ENCODE data around the gene GTF2F2. TPM values are rescaled to one million over a fixed set of nuclear protein-coding genes. Genes with fewer than 3 reads are reported as not detected.

Gene GTF2F2
- total and polyA plus RNA-seq, 2 donors (not counting 3 experiments of a cell fraction or from before 2014, with no cell fraction given), result 7.5 to 23.6 TPM

DNA sequence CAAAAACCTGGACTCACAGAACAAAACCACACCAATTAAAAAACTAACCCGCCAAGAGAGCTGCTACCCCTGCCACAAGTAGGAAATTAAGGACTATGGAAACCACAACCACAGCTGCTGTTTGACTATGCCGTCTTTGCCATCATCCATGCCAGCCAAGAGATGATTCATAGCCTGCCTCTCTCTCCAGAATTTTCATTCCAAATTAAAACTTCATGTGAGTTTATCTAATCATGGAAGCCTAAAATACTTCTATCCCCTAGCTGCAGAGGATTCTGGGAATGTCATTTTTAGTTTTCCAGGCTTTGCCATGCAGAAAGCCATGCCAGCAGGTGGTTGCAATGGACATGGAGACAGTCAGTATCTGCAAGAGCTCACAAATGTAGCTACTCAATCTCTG is 27.6 kb upstream of the GTF2F2 start:
- ChIA-PET POLR2A (no interaction called here), CTCF (interaction anchor here (0.9 to 1.3 kb wide), 3 partner anchors 13 to 189 kb away, joined by 3 to 8 read pairs (median 5); no protein-coding TSS in a partner anchor)
- H3K9me3 ChIP-seq (replicated peaks; ENCODE audit: control insufficient read depth, insufficient read depth, low read length), result no peaks in the 10 kb centered on the region
- intact Hi-C loops (cut with micrococcal nuclease), result no loop called here
- H2AFZ ChIP-seq (ENCODE audit: low read depth, low read length), result no peak overlapping the region
- H3K27ac ChIP-seq (ENCODE audit: insufficient read depth, low read depth, low read length), result no peak overlapping the region
- H3K4me3 ChIP-seq (replicated peaks in 1 of 3; ENCODE audit: insufficient read depth in 1 of 3, low read depth in 1 of 3, low read length in 3 of 3), result no peak overlapping the region
- no peak overlapping the region for H3K4me2 ChIP-seq (ENCODE audit: insufficient read depth, low read length)
- no peaks in the 10 kb centered on the region for H3K27me3 ChIP-seq (ENCODE audit: control insufficient read depth in 2 of 2, insufficient read depth in 2 of 2, low read length in 2 of 2)
- TF ChIP-seq JUN (IDR thresholded peaks at IDR 0.05; ENCODE audit: borderline replicate concordance, insufficient read depth, insufficient read length, low read depth) (no peak), GATA2 (IDR thresholded peaks at IDR 0.05; ENCODE audit: insufficient read depth, insufficient read length, low read depth, low read length) (no peak), FOS (IDR thresholded peaks at IDR 0.05; ENCODE audit: borderline replicate concordance, insufficient read depth, low read length) (no peak)
- TF ChIP-seq, protein P1, sequence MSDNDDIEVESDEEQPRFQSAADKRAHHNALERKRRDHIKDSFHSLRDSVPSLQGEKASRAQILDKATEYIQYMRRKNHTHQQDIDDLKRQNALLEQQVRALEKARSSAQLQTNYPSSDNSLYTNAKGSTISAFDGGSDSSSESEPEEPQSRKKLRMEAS (IDR thresholded peaks at IDR 0.05; ENCODE audit: insufficient read depth, insufficient read length), result no peak
- H4K20me1 ChIP-seq (replicated peaks; ENCODE audit: control insufficient read depth, extremely low read depth, insufficient read depth, low read length), result no peaks in the 10 kb centered on the region
- no peak for FAIRE-seq
- DNase-seq (ENCODE audit: low read depth, low spot score), result no peak
- H3K9me1 ChIP-seq (replicated peaks; ENCODE audit: control insufficient read depth, extremely low read depth, insufficient read depth, low read length), result no peaks in the 10 kb centered on the region
- dilution Hi-C loops (cut with MboI; ENCODE audit: extremely low pct_ligation_motif_present, low sequenced_read_pairs), result no loop called here
- H3K36me3 ChIP-seq (ENCODE audit: control insufficient read depth in 2 of 2, extremely low read depth in 1 of 2, insufficient read depth in 2 of 2, low read length in 2 of 2), result no peaks in the 10 kb centered on the region
- H3K9ac ChIP-seq (replicated peaks; ENCODE audit: extremely low read depth, insufficient read depth, low read length), result no peak overlapping the region
- BruUV-seq (replicated peaks), result no TSS peak
- no peaks in the 10 kb centered on the region for H3K79me2 ChIP-seq (ENCODE audit: control insufficient read depth, insufficient read depth, low read length)
- H3K4me1 ChIP-seq (ENCODE audit: control insufficient read depth, extremely low read depth, insufficient read depth, low read length), result no peaks in the 10 kb centered on the region

DNA sequence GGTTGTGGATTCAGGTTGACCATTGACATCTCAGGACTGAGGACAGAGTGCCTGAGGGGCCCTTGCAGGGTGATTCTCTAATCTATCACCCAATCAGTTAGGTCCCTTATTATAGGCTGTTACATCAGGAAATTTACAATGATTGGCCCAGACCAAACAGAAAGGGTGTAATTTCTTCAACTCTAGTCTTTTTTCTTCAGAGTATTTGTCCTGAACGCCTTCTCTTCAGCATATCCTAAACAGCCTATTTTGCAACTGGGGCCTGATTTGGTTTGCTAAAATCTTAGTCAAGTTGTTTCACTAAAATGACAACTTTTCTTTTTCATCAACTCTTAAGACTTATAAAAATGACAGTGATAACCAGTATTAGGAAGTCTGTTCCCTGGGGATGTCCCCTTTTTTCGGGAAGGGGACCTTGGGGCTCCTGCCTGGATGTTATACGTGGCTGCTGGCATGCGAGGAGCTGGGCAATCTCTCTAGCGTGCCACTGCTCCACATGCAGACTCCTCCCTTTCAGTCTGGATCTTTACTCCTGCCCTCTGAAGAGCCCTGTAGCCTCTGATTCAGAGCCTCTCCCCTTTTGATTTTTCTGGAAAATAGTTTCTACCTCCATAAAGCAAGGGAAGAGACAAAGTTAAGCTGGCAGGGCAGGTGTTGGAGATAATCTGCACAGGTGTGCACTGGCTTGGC is 19.6 kb upstream of the GTF2F2 start:
- Histone ChIP-seq H2AFZ (ENCODE audit: low read depth, low read length) (no peak overlapping the region), H4K20me1 (replicated peaks; ENCODE audit: control insufficient read depth, extremely low read depth, insufficient read depth, low read length) (no peaks in the 10 kb centered on the region), H3K9ac (replicated peaks; ENCODE audit: extremely low read depth, insufficient read depth, low read length) (no peak overlapping the region), H3K4me3 (replicated peaks in 1 of 3; ENCODE audit: insufficient read depth in 1 of 3, low read depth in 1 of 3, low read length in 3 of 3) (no peak overlapping the region), H3K9me3 (replicated peaks; ENCODE audit: control insufficient read depth, insufficient read depth, low read length) (no peaks in the 10 kb centered on the region), H3K27ac (ENCODE audit: insufficient read depth, low read depth, low read length) (no peak overlapping the region), H3K9me1 (replicated peaks; ENCODE audit: control insufficient read depth, extremely low read depth, insufficient read depth, low read length) (no peaks in the 10 kb centered on the region), H3K36me3 (ENCODE audit: control insufficient read depth in 2 of 2, extremely low read depth in 1 of 2, insufficient read depth in 2 of 2, low read length in 2 of 2) (no peaks in the 10 kb centered on the region), H3K4me2 (ENCODE audit: insufficient read depth, low read length) (no peak overlapping the region), H3K4me1 (ENCODE audit: control insufficient read depth, extremely low read depth, insufficient read depth, low read length) (no peaks in the 10 kb centered on the region), H3K27me3 (ENCODE audit: control insufficient read depth in 2 of 2, insufficient read depth in 2 of 2, low read length in 2 of 2) (peaks cover 2 to 10% of the 10 kb centered on the region in 2 experiments), H3K79me2 (ENCODE audit: control insufficient read depth, insufficient read depth, low read length) (no peaks in the 10 kb centered on the region)
- CTCF ChIA-PET, result interaction anchor here (0.6 to 1.1 kb wide), 2 partner anchors 141 to 181 kb away, joined by 3 to 5 read pairs; no protein-coding TSS in a partner anchor
- POLR2A ChIA-PET, result no interaction called here
- intact Hi-C loops (cut with micrococcal nuclease) (no loop called here), dilution Hi-C loops (cut with MboI; ENCODE audit: extremely low pct_ligation_motif_present, low sequenced_read_pairs) (no loop called here)
- no peak for TF ChIP-seq JUN (IDR thresholded peaks at IDR 0.05; ENCODE audit: borderline replicate concordance, insufficient read depth, insufficient read length, low read depth)
- TF ChIP-seq MYC (IDR thresholded peaks at IDR 0.05; ENCODE audit: low read depth, low read length), result no peak
- TF ChIP-seq POLR2AphosphoS5 (IDR thresholded peaks at IDR 0.05; ENCODE audit: insufficient read depth, low read depth, low read length), result no peak
- no peak for TF ChIP-seq FOS (IDR thresholded peaks at IDR 0.05; ENCODE audit: borderline replicate concordance, insufficient read depth, low read length)
- no peak for TF ChIP-seq EZH2 (IDR thresholded peaks at IDR 0.05; ENCODE audit: borderline replicate concordance, low read depth, low read length, severe bottlenecking)
- TF ChIP-seq POLR2A (IDR thresholded peaks at IDR 0.05; ENCODE audit: low read depth, low read length), result no peak
- no peak for TF ChIP-seq GATA2 (IDR thresholded peaks at IDR 0.05; ENCODE audit: insufficient read depth, insufficient read length, low read depth, low read length)
- TF ChIP-seq, protein P2, sequence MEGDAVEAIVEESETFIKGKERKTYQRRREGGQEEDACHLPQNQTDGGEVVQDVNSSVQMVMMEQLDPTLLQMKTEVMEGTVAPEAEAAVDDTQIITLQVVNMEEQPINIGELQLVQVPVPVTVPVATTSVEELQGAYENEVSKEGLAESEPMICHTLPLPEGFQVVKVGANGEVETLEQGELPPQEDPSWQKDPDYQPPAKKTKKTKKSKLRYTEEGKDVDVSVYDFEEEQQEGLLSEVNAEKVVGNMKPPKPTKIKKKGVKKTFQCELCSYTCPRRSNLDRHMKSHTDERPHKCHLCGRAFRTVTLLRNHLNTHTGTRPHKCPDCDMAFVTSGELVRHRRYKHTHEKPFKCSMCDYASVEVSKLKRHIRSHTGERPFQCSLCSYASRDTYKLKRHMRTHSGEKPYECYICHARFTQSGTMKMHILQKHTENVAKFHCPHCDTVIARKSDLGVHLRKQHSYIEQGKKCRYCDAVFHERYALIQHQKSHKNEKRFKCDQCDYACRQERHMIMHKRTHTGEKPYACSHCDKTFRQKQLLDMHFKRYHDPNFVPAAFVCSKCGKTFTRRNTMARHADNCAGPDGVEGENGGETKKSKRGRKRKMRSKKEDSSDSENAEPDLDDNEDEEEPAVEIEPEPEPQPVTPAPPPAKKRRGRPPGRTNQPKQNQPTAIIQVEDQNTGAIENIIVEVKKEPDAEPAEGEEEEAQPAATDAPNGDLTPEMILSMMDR (IDR thresholded peaks at IDR 0.05; ENCODE audit: extremely low read depth in 1 of 2, insufficient read depth in 1 of 2, low read depth in 1 of 2, low read length in 2 of 2), result no peak
- TF ChIP-seq, protein P1 (IDR thresholded peaks at IDR 0.05; ENCODE audit: insufficient read depth, insufficient read length), result no peak
- no peak for DNase-seq (ENCODE audit: low read depth, low spot score)
- no peak for FAIRE-seq
- BruUV-seq (replicated peaks), result no TSS peak
